Stimulated activated CD4-positive, alpha-beta T cell treated with anti-CD3 and anti-CD28 coated beads, Interleukin-1b, Interleukin-23, amount 100 ng/mL, for 24 hours (primary cell): ENCODE data around the gene BIRC3.
"Not testable (repeated sequence)": the region's sequence is repeated elsewhere in the genome, so short reads cannot be mapped to it uniquely, and the experiment has no call there.

Experiments used
- DNase-seq, 4 experiments: peaks; one replicate each; pipeline ENCODE4 v3.0.0-alpha.2; 2020; ENCODE audit warnings: low read depth in 4 of 4, low spot score in 1 of 4

BIRC3 gene

DNA sequence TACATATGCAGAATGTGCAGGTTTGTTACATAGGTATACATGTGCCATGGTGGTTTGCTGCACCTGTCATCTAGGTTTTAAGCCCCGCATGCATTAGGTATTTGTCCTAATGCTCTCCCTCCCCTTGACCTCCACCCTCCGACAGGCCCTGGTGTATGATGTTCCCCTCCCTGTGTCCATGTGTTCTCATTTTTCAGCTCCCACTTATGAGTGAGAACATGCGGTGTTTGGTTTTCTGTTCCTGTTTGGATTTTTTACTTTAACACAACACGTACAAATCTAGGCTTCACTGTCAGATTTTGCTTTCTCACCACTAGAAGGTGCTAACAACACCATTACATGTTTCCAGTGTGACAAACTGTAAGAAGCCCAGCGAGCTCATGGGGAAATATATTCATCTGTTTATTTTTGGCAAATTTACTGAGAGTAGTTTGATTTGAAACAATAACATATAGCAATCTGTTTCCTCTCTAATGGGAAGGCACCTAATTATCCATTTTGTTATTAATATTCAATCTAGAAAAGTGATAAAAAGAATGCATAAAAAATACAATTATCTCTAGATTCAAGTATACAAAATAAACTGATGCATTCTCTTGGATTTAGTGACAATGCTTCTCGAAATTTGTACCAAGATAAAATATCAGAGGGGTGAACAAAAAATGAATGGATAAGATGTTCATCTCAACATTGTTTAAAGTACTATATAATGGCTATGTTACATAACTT, 23.2 kb upstream of the BIRC3 start:
- no peak for DNase-seq

DNA sequence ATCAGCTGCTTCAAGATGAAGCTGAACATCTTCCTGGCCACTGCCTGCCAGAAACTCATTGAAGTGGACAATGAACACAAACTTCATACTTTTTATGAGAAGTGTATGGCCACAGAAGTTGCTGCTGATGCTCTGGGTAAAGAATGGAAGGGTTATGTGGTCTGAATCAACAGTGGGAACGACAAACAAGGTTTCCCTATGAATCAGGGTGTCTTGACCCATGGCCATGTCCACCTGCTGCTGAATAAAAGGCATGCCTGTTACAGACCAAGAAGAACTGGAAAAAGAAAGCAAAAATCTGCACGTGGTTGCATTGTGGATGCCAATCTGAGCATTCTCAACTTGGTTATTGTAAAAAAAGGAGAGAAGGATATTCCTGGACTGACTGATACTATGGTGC, 22.2 kb upstream of the BIRC3 start:
- no peak for DNase-seq

DNA sequence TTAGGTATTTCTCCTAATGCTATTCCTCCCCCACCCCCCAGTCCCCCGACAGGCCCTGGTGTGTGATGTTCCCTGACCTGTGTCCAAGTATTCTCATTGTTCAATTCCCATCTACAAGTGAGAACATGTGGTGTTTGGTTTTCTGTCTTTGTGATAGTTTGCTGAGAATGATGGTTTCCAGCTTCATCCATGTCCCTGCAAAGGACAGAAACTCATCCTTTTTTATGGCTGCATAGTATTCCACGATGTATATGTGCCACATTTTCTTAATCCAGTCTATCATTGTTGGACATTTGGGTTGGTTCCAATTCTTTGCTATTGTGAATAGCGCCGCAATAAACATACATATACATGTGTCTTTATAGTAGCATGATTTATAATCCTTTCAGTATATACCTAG, 20.5 kb upstream of the BIRC3 start:
- DNase-seq = not testable (repeated sequence)

- not testable (repeated sequence) for DNase-seq
Measured at GRCh38 chr11:102300837-102301236, 16.4 kb upstream of the BIRC3 start.

GRCh38 chr11:102302241-102302640, 15.0 kb upstream of the BIRC3 start:
- no peak for DNase-seq

- no peak for DNase-seq
Measured at GRCh38 chr11:102304686-102305085, 12.6 kb upstream of the BIRC3 start.

DNA sequence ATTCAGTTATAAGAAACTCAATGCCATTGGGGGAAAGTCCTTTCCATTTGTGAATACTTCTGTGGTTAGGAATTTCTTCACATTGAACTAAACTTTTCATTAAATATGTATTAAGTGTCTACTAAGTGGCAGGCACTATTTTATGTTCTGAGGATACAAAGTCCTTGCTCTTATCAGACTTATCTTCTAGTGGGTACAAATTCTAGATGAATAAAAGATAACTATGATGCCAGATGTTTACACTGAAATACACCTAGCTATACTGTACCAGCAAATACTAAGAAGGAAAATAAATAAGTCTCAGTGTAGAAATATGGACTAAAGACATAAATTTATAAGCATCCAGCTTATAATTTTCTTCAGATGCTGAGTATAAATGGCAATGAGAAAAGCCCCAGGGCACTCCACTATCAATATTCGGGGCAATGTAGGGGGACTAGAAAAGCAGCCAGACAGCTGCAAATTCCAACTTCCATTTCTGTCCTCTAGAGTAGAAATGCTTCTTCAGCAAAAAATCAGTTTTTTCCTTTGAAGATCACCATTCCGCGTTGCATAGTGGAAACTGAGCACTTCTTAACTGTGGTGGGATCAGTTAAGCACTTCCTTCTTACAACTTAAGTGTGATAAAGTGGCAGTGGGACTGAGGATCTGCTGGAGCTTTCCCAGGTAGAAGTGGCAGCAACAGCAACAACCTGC, 11.8 kb upstream of the BIRC3 start:
- no peak for DNase-seq

DNA sequence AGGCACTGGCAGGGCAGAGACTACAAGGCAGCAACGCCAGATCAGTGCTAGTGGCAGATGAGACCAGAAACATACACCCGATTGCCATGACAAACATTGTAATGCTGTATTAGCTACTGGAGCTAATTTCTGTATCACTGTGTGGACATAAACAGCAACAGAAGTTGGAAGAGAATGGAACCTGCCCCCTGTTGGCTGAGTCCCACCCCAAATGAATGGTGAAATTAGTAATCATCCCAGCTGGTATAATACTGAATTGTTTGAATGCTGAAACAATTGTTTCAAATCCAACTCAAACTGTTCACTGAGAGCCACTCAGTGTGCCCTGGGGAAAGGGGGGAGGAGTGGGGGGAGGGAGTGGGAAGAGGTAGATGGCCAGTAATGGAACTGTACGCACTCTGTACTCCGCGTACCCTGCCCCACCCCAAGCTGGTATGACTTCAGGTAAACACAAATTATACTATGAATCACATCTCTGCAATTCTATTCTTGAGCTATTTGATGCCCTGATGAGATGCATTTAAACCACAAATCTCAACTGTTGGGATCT, 11.2 kb upstream of the BIRC3 start:
- DNase-seq = no peak

- DNase-seq = no peak
Measured at GRCh38 chr11:102306817-102307726, 10.2 kb upstream of the BIRC3 start.

GRCh38 chr11:102307727-102308038, 9.6 kb upstream of the BIRC3 start:
- no peak for DNase-seq

DNA sequence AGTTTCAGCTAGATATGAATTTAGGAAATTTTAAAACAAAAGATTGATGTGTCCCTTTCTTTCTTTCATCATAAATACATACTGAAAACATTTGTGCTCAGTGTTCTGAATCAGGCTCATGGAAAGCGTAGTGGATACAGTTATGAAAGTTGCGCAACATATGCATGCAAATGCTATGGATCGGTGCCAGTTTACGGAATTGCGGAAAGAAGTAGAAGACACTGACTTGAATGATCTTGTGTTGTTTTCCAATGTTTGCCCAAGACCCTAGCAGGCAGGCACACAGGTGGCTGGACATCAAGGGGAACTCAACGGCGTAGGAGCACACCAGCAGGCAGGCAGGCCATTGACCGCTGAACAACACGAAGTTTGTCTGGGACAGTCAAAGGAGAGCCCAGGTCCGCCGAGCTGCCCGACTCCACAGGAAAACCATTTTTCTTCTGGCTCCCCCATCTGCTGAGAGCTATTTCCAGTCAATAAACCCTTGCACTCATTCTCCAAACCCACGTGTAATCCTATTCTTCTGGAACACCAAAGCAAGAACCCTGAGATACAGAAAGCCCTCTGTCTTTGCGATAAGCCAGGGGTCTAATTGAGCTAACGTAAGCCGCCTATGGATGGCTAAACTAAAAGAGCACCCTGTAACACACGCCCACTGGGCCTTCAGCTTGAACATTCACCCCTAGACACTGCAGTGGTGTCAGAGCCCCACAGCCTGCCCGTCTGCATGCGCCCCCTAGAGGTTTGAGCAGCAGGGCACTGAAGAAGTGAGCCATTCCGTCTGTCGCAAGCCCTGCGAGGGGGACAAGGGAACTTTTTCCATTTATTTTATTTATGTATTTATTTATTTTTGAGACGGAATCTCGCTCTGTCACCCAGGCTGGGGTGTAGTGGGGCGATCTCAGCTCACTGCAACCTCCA, 7.4 kb upstream of the BIRC3 start:
- DNase-seq = no peak

DNA sequence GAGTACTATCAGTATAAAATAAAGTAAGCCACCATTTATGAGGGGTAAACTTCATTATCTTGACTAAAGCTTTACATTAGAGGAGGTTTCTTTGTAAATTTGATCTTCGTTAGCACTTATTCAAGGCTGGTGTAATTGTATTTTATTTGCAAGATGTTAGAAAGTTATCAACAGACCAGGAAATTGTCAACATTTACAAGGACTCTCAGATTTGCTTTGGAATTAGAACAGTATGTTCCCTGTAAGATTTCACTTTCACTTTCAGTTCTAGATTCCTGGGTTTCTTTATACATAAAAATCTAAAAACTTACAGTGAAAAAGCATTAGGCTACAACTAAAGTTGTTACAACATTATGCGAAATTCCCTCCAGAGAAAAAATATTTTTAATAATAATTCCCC, 4.6 kb upstream of the BIRC3 start:
- no peak for DNase-seq

GRCh38 chr11:102313238-102313940, 3.9 kb upstream of the BIRC3 start:
- DNase-seq = no peak

GRCh38 chr11:102314784-102315183, 2.5 kb upstream of the BIRC3 start:
- no peak for DNase-seq

DNA sequence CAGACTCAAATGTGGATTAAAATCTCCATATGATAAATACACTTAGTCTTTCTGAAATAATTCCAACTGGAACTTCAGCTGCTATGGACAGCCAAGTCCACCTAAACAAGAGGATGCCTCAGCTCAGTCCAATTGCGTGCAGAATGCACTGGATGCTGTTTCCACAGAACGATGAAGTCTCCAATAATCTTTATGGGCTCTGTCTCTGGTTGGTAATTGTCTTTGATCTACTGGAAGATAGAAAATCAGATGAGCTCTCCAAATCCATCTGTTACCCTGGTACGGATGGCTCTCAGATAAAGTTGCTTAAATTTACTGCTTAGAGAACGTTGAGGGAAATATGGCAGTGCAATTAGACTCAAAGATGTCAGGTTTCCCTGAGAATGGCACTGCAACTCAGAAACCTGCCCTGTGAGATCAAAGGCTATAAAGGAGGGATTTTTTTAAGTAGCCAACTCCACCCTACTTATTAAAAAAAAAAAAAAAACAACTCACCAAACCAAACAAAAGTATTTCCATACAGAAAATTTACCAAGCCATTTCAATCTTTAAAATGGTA, 859 bp upstream of the BIRC3 start:
- no peak for DNase-seq

DNA sequence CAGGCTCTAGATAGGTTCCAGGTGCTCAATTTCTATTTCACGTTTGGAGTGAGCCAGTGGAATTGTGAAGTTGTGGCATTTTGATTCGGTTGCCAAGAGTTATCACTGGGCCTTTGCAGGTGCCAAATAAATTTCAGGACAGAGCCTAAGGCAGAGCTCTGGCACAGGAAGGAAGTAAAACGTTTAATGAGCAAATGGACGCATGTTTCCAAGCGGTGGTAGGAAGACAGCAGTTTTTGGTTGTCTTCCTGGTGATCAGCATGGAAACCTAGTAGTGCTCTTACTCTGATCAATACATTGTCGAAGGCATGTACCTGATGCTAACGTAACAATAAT, 452 bp downstream of the BIRC3 start:
- no peak for DNase-seq

GRCh38 chr11:102318469-102318868, 1.2 kb downstream of the BIRC3 start:
- DNase-seq = peak in 3 of 4 experiments; percentile 22 to 46 (median 27)

- DNase-seq = no peak
Measured at GRCh38 chr11:102319544-102319943, 2.3 kb downstream of the BIRC3 start.

GRCh38 chr11:102320188-102320587, 2.9 kb downstream of the BIRC3 start:
- DNase-seq = no peak

GRCh38 chr11:102320679-102321078, 3.4 kb downstream of the BIRC3 start:
- DNase-seq = no peak
